ENCODE results near the gene KCNQ1. TPM values are rescaled to one million over a fixed set of nuclear protein-coding genes. Genes with fewer than 3 reads are reported as not detected.

The KCNQ1 gene
- total and polyA plus RNA-seq, 9 of the 15 experiments (the other 6 are each of a cell fraction or from before 2014, with no cell fraction given), result 0.44 TPM; not detected in 8

- peak; percentile 68; the same call in 1 of the 2 replicates for TF ChIP-seq NCOR1 (IDR thresholded peaks at IDR 0.05)
- no peak for TF ChIP-seq ZNF140 (CRISPR knock-in tag; IDR thresholded peaks at IDR 0.05)
- TF ChIP-seq ATF4 (CRISPR knock-in tag; IDR thresholded peaks at IDR 0.05), result no peak
- TF ChIP-seq ZNF263 (CRISPR knock-in tag; IDR thresholded peaks at IDR 0.05; ENCODE audit: borderline replicate concordance), result peak; percentile 69; the same call in 1 of the 2 replicates
- no peak for TF ChIP-seq CLOCK (CRISPR knock-in tag; IDR thresholded peaks at IDR 0.05; ENCODE audit: borderline replicate concordance)
- no peak for TF ChIP-seq GATA2 (CRISPR knock-in tag; IDR thresholded peaks at IDR 0.05)
- 0 out of 2 replicates have a peak, but pooled peaks have one; percentile 19 for TF ChIP-seq ETV1 (tag; conservative IDR thresholded peaks at IDR 0.05; ENCODE audit: low read depth)
- no peak for TF ChIP-seq U2AF1 (optimal IDR thresholded peaks at IDR 0.05; ENCODE audit: low read depth, low read length)
- no peak for TF ChIP-seq CBFB (CRISPR knock-in tag; IDR thresholded peaks at IDR 0.05)
- TF ChIP-seq STAT6 (CRISPR knock-in tag; IDR thresholded peaks at IDR 0.05), result peak; percentile 13; the same call in 1 of the 2 replicates
- TF ChIP-seq ZNF212 (CRISPR knock-in tag; IDR thresholded peaks at IDR 0.05), result no peak
- no peak for TF ChIP-seq E2F1 (CRISPR knock-in tag; IDR thresholded peaks at IDR 0.05)
- no peak for TF ChIP-seq NR1H2 (CRISPR knock-in tag; IDR thresholded peaks at IDR 0.05)
- no peak for TF ChIP-seq ZNF75A (CRISPR knock-in tag; IDR thresholded peaks at IDR 0.05)
- peak; percentile 88 for TF ChIP-seq HES1 (IDR thresholded peaks at IDR 0.05; ENCODE audit: low read depth)
- TF ChIP-seq ZNF445 (CRISPR knock-in tag; IDR thresholded peaks at IDR 0.05; ENCODE audit: low read depth), result no peak; the same call in 1 of the 2 replicates
- TF ChIP-seq ZNF449 (CRISPR knock-in tag; IDR thresholded peaks at IDR 0.05), result no peak
Measured at GRCh38 chr11:2890466-2891294, 445.9 kb downstream of the KCNQ1 start (continued).
